Measurements from ENCODE around the gene DDAH1. TPM values are rescaled to one million over a fixed set of nuclear protein-coding genes. Genes with fewer than 3 reads are reported as not detected.

The DDAH1 gene
- total RNA-seq, 1 donor from 2014 or later = 50.9 TPM

DNA sequence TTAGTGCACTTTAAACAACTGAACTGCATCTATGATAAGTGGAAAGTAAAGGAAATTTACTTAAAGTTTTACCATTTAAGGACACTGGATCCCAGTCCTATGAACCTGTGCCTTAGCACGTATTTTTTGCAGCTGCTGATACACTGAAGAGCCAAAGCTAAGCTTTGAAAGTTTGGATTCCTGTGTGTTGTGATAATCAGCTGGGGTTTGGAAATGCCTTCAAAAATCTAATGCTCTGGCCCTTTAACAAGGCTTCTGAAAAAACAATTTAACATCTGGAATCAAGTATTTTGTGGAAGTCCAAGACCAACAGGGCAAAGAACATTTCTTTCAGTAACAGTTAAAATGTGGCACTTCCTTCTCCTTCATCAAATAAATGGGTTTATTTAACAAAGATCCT is 51.8 kb downstream of the DDAH1 start:
- TF ChIP-seq, protein P1, sequence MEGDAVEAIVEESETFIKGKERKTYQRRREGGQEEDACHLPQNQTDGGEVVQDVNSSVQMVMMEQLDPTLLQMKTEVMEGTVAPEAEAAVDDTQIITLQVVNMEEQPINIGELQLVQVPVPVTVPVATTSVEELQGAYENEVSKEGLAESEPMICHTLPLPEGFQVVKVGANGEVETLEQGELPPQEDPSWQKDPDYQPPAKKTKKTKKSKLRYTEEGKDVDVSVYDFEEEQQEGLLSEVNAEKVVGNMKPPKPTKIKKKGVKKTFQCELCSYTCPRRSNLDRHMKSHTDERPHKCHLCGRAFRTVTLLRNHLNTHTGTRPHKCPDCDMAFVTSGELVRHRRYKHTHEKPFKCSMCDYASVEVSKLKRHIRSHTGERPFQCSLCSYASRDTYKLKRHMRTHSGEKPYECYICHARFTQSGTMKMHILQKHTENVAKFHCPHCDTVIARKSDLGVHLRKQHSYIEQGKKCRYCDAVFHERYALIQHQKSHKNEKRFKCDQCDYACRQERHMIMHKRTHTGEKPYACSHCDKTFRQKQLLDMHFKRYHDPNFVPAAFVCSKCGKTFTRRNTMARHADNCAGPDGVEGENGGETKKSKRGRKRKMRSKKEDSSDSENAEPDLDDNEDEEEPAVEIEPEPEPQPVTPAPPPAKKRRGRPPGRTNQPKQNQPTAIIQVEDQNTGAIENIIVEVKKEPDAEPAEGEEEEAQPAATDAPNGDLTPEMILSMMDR (conservative IDR thresholded peaks at IDR 0.05; ENCODE audit: low read depth, low read length) = no peak
- no peak overlapping the region for H3K4me3 ChIP-seq (ENCODE audit: low read depth, low read length)
- DNase-seq (ENCODE audit: low read depth) = no peak

DNA sequence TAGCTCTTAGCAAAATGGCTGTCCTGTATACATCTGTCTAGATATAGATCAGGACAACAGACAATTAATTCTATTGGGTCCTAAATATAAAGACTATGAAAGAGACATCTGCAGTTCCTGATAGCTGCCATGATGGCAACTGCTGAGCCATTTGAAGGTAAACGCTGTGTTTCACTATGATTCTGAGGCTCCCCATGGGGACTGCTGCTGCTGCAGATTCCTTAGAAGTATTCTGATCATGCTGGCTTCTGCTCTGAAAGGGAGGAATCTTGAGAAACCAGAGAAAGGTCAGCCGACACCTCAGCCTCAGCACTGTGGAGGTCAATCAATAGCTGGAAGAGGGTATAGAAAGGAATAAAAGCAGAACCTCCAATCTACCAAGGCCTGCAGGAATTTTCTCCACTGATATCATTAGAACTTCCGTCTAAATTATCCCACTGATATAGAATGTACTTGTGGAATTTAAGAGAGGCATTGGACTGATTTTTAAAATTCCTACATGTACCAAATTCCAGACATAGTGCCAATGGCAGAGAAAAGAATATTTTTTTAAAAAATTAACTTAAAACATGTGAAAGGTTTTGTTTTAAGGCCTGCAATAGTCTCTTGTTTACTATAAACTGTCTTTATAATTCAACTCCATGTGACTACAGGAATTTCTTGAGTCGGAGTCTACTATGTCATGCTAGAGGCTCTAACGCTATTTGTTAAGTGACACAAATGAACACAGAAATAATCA is 53.2 kb downstream of the DDAH1 start:
- DNase-seq (ENCODE audit: low read depth) = no peak

DNA sequence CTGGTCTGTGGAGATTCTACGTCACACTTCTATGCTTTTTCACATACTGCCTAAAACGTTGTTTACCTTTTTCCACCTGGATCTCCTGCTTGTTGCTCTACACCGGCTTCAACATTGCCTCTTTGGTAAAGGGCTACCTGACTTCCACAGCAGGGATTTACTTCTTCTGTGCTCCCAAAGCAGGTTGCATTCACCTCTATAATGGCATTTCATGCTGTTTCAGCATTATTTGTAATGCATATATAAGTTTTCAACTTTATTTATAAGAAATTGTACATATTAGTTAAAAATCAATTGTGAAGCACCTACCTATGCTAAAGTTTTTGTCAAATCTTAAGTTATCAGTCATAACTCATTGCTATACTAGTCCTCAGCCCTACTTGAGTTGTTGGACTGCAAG is 55.4 kb downstream of the DDAH1 start:
- TF ChIP-seq, protein P1 (conservative IDR thresholded peaks at IDR 0.05; ENCODE audit: low read depth, low read length) = no peak
- no peak overlapping the region for H3K4me3 ChIP-seq (ENCODE audit: low read depth, low read length)
- no peak for DNase-seq (ENCODE audit: low read depth)

More for the DNA sequence above, 53.2 kb downstream of the DDAH1 start:
- H3K4me3 ChIP-seq (ENCODE audit: low read depth, low read length) = no peak overlapping the region
- TF ChIP-seq, protein P1 (conservative IDR thresholded peaks at IDR 0.05; ENCODE audit: low read depth, low read length) = no peak

DNA sequence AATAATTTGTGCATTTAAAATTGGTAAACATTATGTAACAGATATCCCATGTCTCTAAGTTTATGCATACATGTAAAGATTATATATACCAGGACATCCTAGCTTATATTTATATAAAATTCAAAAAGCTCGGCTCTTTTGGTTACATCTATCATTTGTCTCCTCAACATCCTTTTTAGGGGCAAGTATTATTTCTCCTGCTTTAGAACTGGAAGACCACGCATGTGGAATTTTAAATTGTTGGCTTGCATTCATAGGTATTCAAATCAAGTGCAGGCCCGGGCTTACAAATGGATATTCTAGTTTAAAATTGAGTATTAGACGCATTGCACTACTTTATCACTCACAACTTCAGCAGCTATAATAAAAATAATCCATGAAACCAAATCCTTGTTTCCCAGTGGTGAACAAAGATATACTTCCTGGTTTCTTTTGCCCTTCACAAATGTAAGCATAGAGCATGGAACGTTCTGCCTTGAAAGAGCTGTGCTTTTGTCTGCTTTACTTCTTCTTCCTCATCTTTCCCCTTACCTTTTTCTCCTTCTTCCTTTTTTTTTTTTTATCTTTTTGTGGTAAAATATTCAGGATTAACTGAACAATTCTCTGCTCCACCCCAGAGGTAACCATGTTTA is 57.1 kb downstream of the DDAH1 start:
- no peak for DNase-seq (ENCODE audit: low read depth)
- H3K4me3 ChIP-seq (ENCODE audit: low read depth, low read length) = peak overlapping the region; percentile 37
- TF ChIP-seq, protein P1 (conservative IDR thresholded peaks at IDR 0.05; ENCODE audit: low read depth, low read length) = no peak

DNA sequence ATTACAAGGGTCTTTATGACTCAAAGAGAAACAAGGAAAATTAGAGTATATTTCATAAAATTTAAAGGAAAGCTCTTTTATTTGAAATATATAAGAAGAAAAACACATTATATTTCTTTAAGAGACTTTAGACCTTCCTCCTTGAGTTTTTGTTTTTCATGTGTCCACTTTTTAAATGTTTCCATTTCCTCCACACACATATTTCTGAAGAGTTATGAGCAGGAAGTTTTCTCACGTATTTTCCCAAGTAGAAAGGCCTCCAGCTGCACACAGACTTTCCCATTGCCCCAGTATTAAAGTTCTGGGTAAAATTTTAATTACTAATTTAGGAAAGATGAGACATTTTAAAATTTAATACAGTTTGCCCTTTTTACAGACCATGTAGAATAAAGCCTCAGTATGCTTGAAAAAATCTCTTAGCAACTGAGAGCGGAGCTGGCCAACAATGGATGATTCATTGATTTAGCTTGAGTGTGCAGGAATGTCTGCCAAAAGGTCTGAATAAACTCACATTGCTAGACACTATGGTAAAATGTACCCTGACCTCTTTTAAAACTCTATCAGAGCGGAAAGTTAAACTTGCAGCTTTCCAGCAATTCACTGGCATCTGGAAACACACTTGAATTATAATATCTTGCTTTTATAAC is 57.9 kb downstream of the DDAH1 start:
- TF ChIP-seq, protein P1 (conservative IDR thresholded peaks at IDR 0.05; ENCODE audit: low read depth, low read length) = no peak
- H3K4me3 ChIP-seq (ENCODE audit: low read depth, low read length) = peak overlapping the region; percentile 37
- DNase-seq (ENCODE audit: low read depth) = peak; percentile 85

DNA sequence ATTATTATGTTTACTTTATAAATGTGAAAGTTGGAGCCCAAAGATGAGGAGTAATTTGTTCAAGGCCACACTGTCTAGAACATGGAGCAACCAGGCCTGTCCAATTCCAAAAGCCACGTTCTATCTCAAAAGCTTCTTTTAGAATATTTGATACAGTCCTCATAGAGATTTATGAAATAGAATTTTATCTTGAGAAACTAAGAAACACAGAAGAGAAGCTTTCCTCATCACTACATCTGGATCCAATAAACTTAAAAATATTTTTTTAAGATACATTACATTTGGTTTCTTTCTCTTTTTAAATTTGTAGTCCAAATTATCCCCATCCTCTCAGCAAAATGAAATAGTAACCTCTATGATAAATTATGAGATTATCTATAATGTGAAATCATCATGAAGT is 58.9 kb downstream of the DDAH1 start:
- no peak overlapping the region for H3K4me3 ChIP-seq (ENCODE audit: low read depth, low read length)
- TF ChIP-seq, protein P1 (conservative IDR thresholded peaks at IDR 0.05; ENCODE audit: low read depth, low read length) = no peak
- no peak for DNase-seq (ENCODE audit: low read depth)
